WTC11 (cell line): Measurements from ENCODE around the gene IL12RB2.

ENCODE experiments used
- ATF3 ChIP-seq: sonication (generic); formaldehyde crosslinking; conservative IDR thresholded peaks from 2 replicates; pipeline ENCODE4 v1.8.1; 2022; ENCODE audit warnings: mild to moderate bottlenecking, missing genetic modification reagents
- CTCF ChIP-seq: fragments of 200-600 bp; IDR thresholded peaks from 2 replicates; pipeline ENCODE4 v1.8.0; 2022; ENCODE audit warnings: antibody characterized with exemption
- FOXP1 ChIP-seq: sonication (generic); formaldehyde crosslinking; IDR thresholded peaks from 2 replicates; pipeline ENCODE4 v1.8.0; 2022; ENCODE audit warnings: missing genetic modification reagents, mild to moderate bottlenecking, moderate library complexity, borderline replicate concordance
- GABPB1 ChIP-seq: sonication (generic); formaldehyde crosslinking; IDR thresholded peaks from 2 replicates; pipeline ENCODE4 v1.8.1; 2023; ENCODE audit warnings: mild to moderate bottlenecking, missing genetic modification reagents
- IRF2 ChIP-seq: sonication (generic); formaldehyde crosslinking; IDR thresholded peaks from 2 replicates; pipeline ENCODE4 v1.8.0; 2022; ENCODE audit warnings: low read depth, missing genetic modification reagents, borderline replicate concordance
- MLX ChIP-seq: sonication (generic); formaldehyde crosslinking; IDR thresholded peaks from 2 replicates; pipeline ENCODE4 v1.8.1; 2023; ENCODE audit warnings: mild to moderate bottlenecking, missing genetic modification reagents, moderate library complexity
- SP1 ChIP-seq: sonication (generic); formaldehyde crosslinking; conservative IDR thresholded peaks from 2 replicates; pipeline ENCODE4 v1.8.1; 2022; ENCODE audit warnings: missing genetic modification reagents
- STAT6 ChIP-seq: sonication (generic); formaldehyde crosslinking; conservative IDR thresholded peaks from 2 replicates; pipeline ENCODE4 v1.8.1; 2023; ENCODE audit warnings: mild to moderate bottlenecking, low read depth, missing genetic modification reagents, moderate library complexity
- TEAD4 ChIP-seq: sonication (generic); formaldehyde crosslinking; IDR thresholded peaks from 2 replicates; pipeline ENCODE4 v1.8.0; 2022; ENCODE audit warnings: mild to moderate bottlenecking, missing genetic modification reagents
- TP53 ChIP-seq: sonication (generic); formaldehyde crosslinking; IDR thresholded peaks from 2 replicates; pipeline ENCODE4 v1.8.1; 2023; ENCODE audit warnings: mild to moderate bottlenecking, missing genetic modification reagents
- ZNF263 ChIP-seq: sonication (generic); formaldehyde crosslinking; IDR thresholded peaks from 2 replicates; pipeline ENCODE4 v1.8.1; 2022; ENCODE audit warnings: low read depth, mild to moderate bottlenecking, moderate library complexity, missing genetic modification reagents
- ZNF281 ChIP-seq: sonication (generic); formaldehyde crosslinking; IDR thresholded peaks from 2 replicates; pipeline ENCODE4 v1.8.0; 2023; ENCODE audit warnings: mild to moderate bottlenecking, missing genetic modification reagents

GRCh38 chr1:67299296-67299695 lies 8.4 kb upstream of the IL12RB2 start:
- TF ChIP-seq CTCF (no peak), FOXP1 (no peak), TEAD4 (CRISPR knock-in tag) (no peak), GABPB1 (CRISPR knock-in tag) (no peak), ZNF263 (CRISPR knock-in tag) (no peak), MLX (no peak), IRF2 (no peak), TP53 (CRISPR knock-in tag) (no peak), SP1 (no peak), ATF3 (CRISPR knock-in tag) (no peak), ZNF281 (CRISPR knock-in tag) (no peak), STAT6 (CRISPR knock-in tag) (no peak)
